Measurements from ENCODE around the gene ZNF71. TPM values are rescaled to one million over a fixed set of nuclear protein-coding genes. Genes with fewer than 3 reads are reported as not detected.

The ZNF71 gene
- total RNA-seq, 1 experiment from 2014 or later, result 8.0 TPM

DNA sequence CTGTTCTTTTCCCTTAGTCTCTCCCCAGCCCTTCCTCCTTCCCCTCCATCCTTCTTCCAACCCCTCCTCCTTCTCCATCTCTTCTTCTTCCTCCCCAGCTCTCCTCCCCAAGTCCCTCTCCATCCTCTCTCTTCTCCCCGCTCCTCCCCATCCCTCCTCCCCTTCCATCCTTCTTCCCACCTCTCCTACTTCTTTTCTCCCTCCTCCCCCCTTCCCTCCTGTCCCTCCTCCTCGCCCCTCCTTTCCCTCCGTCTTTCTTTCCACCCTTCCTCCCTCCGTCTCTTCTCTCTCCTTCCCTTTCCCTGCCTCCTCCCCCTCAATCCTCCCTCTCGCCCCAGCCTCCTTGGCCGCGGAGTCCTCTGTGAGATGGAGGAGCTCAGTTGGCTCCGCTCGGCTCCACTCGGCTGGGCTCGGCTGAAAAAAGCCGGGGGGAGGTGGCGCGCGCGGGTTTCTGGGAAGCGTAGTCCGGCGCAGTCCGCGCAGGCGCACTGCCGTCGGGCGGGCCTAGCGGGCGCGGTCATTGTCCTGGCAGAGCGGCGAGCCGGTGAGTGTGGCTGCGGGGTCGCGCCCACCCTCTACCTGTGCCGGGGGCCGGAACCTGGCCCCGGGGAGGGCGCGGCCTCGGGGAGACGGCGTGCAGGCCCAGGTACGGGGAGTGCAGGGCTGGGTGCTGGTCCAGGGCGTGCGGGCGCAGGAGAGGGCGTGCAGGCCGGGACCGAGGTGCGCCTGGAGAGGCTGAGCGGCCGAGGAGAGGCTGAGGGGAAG is at the start of gene ZNF71 (continued):
- TF ChIP-seq, protein P1, sequence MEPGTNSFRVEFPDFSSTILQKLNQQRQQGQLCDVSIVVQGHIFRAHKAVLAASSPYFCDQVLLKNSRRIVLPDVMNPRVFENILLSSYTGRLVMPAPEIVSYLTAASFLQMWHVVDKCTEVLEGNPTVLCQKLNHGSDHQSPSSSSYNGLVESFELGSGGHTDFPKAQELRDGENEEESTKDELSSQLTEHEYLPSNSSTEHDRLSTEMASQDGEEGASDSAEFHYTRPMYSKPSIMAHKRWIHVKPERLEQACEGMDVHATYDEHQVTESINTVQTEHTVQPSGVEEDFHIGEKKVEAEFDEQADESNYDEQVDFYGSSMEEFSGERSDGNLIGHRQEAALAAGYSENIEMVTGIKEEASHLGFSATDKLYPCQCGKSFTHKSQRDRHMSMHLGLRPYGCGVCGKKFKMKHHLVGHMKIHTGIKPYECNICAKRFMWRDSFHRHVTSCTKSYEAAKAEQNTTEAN (CRISPR knock-in tag; IDR thresholded peaks at IDR 0.05), result no peak
- TF ChIP-seq, protein P2, sequence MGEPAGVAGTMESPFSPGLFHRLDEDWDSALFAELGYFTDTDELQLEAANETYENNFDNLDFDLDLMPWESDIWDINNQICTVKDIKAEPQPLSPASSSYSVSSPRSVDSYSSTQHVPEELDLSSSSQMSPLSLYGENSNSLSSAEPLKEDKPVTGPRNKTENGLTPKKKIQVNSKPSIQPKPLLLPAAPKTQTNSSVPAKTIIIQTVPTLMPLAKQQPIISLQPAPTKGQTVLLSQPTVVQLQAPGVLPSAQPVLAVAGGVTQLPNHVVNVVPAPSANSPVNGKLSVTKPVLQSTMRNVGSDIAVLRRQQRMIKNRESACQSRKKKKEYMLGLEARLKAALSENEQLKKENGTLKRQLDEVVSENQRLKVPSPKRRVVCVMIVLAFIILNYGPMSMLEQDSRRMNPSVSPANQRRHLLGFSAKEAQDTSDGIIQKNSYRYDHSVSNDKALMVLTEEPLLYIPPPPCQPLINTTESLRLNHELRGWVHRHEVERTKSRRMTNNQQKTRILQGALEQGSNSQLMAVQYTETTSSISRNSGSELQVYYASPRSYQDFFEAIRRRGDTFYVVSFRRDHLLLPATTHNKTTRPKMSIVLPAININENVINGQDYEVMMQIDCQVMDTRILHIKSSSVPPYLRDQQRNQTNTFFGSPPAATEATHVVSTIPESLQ (CRISPR knock-in tag; IDR thresholded peaks at IDR 0.05), result no peak
- TF ChIP-seq, protein P3, sequence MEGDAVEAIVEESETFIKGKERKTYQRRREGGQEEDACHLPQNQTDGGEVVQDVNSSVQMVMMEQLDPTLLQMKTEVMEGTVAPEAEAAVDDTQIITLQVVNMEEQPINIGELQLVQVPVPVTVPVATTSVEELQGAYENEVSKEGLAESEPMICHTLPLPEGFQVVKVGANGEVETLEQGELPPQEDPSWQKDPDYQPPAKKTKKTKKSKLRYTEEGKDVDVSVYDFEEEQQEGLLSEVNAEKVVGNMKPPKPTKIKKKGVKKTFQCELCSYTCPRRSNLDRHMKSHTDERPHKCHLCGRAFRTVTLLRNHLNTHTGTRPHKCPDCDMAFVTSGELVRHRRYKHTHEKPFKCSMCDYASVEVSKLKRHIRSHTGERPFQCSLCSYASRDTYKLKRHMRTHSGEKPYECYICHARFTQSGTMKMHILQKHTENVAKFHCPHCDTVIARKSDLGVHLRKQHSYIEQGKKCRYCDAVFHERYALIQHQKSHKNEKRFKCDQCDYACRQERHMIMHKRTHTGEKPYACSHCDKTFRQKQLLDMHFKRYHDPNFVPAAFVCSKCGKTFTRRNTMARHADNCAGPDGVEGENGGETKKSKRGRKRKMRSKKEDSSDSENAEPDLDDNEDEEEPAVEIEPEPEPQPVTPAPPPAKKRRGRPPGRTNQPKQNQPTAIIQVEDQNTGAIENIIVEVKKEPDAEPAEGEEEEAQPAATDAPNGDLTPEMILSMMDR (IDR thresholded peaks at IDR 0.05), result no peak
- TF ChIP-seq ZNF263 (CRISPR knock-in tag; IDR thresholded peaks at IDR 0.05; ENCODE audit: low read depth) (peak; percentile 97), MXD4 (CRISPR knock-in tag; IDR thresholded peaks at IDR 0.05; ENCODE audit: borderline replicate concordance) (no peak), NFATC4 (CRISPR knock-in tag; IDR thresholded peaks at IDR 0.05) (no peak), GABPB1 (CRISPR knock-in tag; IDR thresholded peaks at IDR 0.05) (peak; percentile 51; the same call in 1 of the 2 replicates), ESRRA (CRISPR knock-in tag; IDR thresholded peaks at IDR 0.05; ENCODE audit: borderline replicate concordance) (no peak), SMAD4 (CRISPR knock-in tag; IDR thresholded peaks at IDR 0.05) (no peak), FOXP1 (CRISPR knock-in tag; IDR thresholded peaks at IDR 0.05; ENCODE audit: borderline replicate concordance) (no peak), ZNF219 (CRISPR knock-in tag; IDR thresholded peaks at IDR 0.05; ENCODE audit: borderline replicate concordance) (no peak), NR1H2 (CRISPR knock-in tag; IDR thresholded peaks at IDR 0.05) (no peak), JAZF1 (CRISPR knock-in tag; IDR thresholded peaks at IDR 0.05) (no peak), ZNF671 (CRISPR knock-in tag; IDR thresholded peaks at IDR 0.05) (no peak)
- TF ChIP-seq, protein P4, sequence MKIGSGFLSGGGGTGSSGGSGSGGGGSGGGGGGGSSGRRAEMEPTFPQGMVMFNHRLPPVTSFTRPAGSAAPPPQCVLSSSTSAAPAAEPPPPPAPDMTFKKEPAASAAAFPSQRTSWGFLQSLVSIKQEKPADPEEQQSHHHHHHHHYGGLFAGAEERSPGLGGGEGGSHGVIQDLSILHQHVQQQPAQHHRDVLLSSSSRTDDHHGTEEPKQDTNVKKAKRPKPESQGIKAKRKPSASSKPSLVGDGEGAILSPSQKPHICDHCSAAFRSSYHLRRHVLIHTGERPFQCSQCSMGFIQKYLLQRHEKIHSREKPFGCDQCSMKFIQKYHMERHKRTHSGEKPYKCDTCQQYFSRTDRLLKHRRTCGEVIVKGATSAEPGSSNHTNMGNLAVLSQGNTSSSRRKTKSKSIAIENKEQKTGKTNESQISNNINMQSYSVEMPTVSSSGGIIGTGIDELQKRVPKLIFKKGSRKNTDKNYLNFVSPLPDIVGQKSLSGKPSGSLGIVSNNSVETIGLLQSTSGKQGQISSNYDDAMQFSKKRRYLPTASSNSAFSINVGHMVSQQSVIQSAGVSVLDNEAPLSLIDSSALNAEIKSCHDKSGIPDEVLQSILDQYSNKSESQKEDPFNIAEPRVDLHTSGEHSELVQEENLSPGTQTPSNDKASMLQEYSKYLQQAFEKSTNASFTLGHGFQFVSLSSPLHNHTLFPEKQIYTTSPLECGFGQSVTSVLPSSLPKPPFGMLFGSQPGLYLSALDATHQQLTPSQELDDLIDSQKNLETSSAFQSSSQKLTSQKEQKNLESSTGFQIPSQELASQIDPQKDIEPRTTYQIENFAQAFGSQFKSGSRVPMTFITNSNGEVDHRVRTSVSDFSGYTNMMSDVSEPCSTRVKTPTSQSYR (CRISPR knock-in tag; IDR thresholded peaks at IDR 0.05), result no peak
- TF ChIP-seq, protein P5, sequence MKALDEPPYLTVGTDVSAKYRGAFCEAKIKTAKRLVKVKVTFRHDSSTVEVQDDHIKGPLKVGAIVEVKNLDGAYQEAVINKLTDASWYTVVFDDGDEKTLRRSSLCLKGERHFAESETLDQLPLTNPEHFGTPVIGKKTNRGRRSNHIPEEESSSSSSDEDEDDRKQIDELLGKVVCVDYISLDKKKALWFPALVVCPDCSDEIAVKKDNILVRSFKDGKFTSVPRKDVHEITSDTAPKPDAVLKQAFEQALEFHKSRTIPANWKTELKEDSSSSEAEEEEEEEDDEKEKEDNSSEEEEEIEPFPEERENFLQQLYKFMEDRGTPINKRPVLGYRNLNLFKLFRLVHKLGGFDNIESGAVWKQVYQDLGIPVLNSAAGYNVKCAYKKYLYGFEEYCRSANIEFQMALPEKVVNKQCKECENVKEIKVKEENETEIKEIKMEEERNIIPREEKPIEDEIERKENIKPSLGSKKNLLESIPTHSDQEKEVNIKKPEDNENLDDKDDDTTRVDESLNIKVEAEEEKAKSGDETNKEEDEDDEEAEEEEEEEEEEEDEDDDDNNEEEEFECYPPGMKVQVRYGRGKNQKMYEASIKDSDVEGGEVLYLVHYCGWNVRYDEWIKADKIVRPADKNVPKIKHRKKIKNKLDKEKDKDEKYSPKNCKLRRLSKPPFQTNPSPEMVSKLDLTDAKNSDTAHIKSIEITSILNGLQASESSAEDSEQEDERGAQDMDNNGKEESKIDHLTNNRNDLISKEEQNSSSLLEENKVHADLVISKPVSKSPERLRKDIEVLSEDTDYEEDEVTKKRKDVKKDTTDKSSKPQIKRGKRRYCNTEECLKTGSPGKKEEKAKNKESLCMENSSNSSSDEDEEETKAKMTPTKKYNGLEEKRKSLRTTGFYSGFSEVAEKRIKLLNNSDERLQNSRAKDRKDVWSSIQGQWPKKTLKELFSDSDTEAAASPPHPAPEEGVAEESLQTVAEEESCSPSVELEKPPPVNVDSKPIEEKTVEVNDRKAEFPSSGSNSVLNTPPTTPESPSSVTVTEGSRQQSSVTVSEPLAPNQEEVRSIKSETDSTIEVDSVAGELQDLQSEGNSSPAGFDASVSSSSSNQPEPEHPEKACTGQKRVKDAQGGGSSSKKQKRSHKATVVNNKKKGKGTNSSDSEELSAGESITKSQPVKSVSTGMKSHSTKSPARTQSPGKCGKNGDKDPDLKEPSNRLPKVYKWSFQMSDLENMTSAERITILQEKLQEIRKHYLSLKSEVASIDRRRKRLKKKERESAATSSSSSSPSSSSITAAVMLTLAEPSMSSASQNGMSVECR (CRISPR knock-in tag; IDR thresholded peaks at IDR 0.05; ENCODE audit: borderline replicate concordance), result peak; percentile 80; the same call in 1 of the 2 replicates
- TF ChIP-seq, protein P6, sequence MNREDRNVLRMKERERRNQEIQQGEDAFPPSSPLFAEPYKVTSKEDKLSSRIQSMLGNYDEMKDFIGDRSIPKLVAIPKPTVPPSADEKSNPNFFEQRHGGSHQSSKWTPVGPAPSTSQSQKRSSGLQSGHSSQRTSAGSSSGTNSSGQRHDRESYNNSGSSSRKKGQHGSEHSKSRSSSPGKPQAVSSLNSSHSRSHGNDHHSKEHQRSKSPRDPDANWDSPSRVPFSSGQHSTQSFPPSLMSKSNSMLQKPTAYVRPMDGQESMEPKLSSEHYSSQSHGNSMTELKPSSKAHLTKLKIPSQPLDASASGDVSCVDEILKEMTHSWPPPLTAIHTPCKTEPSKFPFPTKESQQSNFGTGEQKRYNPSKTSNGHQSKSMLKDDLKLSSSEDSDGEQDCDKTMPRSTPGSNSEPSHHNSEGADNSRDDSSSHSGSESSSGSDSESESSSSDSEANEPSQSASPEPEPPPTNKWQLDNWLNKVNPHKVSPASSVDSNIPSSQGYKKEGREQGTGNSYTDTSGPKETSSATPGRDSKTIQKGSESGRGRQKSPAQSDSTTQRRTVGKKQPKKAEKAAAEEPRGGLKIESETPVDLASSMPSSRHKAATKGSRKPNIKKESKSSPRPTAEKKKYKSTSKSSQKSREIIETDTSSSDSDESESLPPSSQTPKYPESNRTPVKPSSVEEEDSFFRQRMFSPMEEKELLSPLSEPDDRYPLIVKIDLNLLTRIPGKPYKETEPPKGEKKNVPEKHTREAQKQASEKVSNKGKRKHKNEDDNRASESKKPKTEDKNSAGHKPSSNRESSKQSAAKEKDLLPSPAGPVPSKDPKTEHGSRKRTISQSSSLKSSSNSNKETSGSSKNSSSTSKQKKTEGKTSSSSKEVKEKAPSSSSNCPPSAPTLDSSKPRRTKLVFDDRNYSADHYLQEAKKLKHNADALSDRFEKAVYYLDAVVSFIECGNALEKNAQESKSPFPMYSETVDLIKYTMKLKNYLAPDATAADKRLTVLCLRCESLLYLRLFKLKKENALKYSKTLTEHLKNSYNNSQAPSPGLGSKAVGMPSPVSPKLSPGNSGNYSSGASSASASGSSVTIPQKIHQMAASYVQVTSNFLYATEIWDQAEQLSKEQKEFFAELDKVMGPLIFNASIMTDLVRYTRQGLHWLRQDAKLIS (CRISPR knock-in tag; IDR thresholded peaks at IDR 0.05; ENCODE audit: borderline replicate concordance), result no peak
- TF ChIP-seq, protein P7, sequence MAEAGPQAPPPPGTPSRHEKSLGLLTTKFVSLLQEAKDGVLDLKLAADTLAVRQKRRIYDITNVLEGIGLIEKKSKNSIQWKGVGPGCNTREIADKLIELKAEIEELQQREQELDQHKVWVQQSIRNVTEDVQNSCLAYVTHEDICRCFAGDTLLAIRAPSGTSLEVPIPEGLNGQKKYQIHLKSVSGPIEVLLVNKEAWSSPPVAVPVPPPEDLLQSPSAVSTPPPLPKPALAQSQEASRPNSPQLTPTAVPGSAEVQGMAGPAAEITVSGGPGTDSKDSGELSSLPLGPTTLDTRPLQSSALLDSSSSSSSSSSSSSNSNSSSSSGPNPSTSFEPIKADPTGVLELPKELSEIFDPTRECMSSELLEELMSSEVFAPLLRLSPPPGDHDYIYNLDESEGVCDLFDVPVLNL (CRISPR knock-in tag; IDR thresholded peaks at IDR 0.05; ENCODE audit: borderline replicate concordance, low read depth), result no peak
- TF ChIP-seq, protein P8, sequence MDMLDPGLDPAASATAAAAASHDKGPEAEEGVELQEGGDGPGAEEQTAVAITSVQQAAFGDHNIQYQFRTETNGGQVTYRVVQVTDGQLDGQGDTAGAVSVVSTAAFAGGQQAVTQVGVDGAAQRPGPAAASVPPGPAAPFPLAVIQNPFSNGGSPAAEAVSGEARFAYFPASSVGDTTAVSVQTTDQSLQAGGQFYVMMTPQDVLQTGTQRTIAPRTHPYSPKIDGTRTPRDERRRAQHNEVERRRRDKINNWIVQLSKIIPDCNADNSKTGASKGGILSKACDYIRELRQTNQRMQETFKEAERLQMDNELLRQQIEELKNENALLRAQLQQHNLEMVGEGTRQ (CRISPR knock-in tag; IDR thresholded peaks at IDR 0.05), result no peak

Measured in WTC11 (cell line).